ENCODE measurements around the gene CRACR2A. TPM values are rescaled to one million over a fixed set of nuclear protein-coding genes. Genes with fewer than 3 reads are reported as not detected.

Gene CRACR2A
- total RNA-seq, 1 donor from 2014 or later, result 2.7 TPM

DNA sequence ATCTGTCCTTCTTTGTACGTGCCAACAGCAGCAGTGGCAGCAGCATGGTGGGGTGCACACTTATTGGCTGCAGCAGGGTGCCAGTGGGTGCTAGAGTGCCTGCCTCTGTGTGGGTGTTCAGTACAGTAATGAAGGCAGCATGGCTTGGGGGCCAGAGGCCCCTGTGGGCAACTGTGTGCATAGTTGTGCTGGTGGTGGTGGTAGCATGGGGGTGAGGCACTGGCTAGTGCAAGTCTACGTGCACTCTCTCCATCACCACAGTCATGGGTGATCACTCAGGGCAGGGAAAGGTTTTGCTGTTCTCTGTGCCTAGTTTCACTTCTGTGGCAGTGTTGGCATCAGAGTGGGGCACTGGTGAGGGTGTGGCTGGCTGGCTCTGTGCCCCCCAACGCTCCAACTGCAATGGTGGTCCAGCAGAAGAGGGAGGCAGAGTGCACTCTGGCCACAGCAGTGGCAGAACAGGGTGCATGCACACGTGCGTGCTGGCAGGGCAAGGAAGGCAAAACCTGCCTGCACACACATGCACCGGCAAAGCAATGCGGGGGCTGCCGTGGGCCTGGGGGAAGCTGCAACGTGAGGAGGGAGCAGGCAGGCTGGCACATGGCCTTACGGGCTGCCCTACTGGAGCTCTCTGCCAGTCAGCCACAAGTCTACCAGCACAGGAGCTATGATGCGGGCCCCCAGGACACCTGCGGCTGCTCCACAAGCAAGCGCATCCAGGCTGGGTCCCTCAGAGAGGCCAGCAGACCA lies 60.1 kb downstream of the CRACR2A start:
- H3K27ac Mint-ChIP-seq (ENCODE audit: unreplicated experiment), result no peak overlapping the region
- TF ChIP-seq CTCF (conservative IDR thresholded peaks at IDR 0.05), result no peak
- peaks cover 10% of the 10 kb centered on the region for H3K27me3 Mint-ChIP-seq (ENCODE audit: low read depth)
- peaks cover 24% of the 10 kb centered on the region for H3K9me3 Mint-ChIP-seq
- DNase-seq (ENCODE audit: low read depth, low spot score), result no peak
- peaks cover 2% of the 10 kb centered on the region for H3K36me3 Mint-ChIP-seq (ENCODE audit: low read depth)
- H3K4me1 Mint-ChIP-seq, result no peaks in the 10 kb centered on the region
- no peak overlapping the region for H3K4me3 Mint-ChIP-seq

GRCh38 chr12:3686463-3686862 lies 66.4 kb downstream of the CRACR2A start:
- peaks cover 22% of the 10 kb centered on the region for H3K9me3 Mint-ChIP-seq
- no peak for DNase-seq (ENCODE audit: low read depth, low spot score)
- H3K36me3 Mint-ChIP-seq (ENCODE audit: low read depth), result peaks cover 2% of the 10 kb centered on the region
- no peak for TF ChIP-seq CTCF (conservative IDR thresholded peaks at IDR 0.05)
- peaks cover 10% of the 10 kb centered on the region for H3K27me3 Mint-ChIP-seq (ENCODE audit: low read depth)
- H3K4me3 Mint-ChIP-seq, result no peak overlapping the region
- H3K4me1 Mint-ChIP-seq, result peaks cover 9% of the 10 kb centered on the region
- H3K27ac Mint-ChIP-seq (ENCODE audit: unreplicated experiment), result no peak overlapping the region

- no peak for TF ChIP-seq CTCF (conservative IDR thresholded peaks at IDR 0.05)
- Mint-ChIP-seq H3K4me3 (no peak overlapping the region), H3K36me3 (ENCODE audit: low read depth) (peaks cover 2% of the 10 kb centered on the region), H3K4me1 (peaks cover 9% of the 10 kb centered on the region), H3K9me3 (peaks cover 19% of the 10 kb centered on the region), H3K27me3 (ENCODE audit: low read depth) (peaks cover 9% of the 10 kb centered on the region), H3K27ac (ENCODE audit: unreplicated experiment) (no peak overlapping the region)
- no peak for DNase-seq (ENCODE audit: low read depth, low spot score)
Measured at GRCh38 chr12:3685830-3686229, 67.1 kb downstream of the CRACR2A start.

DNA sequence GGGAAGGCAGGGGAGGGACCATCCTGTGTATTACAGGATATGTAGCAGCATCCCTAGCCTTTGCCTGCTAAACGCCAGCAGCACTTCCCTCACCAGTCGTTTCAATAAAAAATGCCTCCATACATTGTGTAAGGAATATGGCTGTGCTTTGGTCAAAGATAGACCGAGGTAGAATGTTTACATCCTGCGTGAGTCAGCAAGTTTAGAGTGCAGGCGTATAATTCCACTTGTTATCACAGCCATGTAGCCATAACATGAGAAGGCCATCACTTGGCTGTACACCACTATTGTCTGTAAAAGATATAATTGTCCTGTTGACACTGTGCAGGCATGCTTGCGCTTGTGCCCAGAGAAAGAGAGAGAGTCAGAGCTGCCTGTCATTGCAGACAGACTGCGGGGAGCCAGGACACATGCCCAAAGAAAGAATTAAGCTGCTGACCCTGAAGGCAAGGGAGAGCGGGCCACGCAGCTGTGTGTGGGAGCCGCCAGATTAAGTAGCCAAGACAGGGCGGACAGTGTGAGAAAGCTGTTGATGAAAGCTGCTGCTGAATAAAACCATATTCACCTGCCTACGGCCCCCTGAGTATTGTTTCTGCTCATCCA lies 68.4 kb downstream of the CRACR2A start:
- peaks cover 11% of the 10 kb centered on the region for H3K9me3 Mint-ChIP-seq
- no peak for DNase-seq (ENCODE audit: low read depth, low spot score)
- H3K4me1 Mint-ChIP-seq, result peaks cover 9% of the 10 kb centered on the region
- no peak overlapping the region for H3K4me3 Mint-ChIP-seq
- H3K27me3 Mint-ChIP-seq (ENCODE audit: low read depth), result peaks cover 7% of the 10 kb centered on the region
- H3K27ac Mint-ChIP-seq (ENCODE audit: unreplicated experiment), result no peak overlapping the region
- H3K36me3 Mint-ChIP-seq (ENCODE audit: low read depth), result peaks cover 2% of the 10 kb centered on the region
- no peak for TF ChIP-seq CTCF (conservative IDR thresholded peaks at IDR 0.05)

DNA sequence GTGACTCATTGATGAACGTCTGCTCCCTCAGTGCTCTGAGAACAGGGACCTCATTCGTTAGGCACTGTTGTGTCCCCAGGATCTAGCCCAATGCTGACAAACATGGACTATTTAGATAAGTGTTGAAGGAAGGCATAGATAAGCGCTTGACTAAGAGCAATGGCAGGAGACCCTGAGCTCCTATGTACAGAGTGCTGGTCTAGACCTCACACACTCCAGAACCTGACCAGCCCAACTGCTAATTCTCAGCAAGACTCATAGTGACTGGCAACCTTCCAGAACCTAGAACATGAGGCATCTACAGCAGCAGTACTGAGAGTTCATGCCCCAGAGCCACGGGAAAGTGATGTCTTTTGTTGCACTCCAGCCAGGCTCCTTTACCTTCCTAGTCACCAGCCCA lies 69.2 kb downstream of the CRACR2A start:
- peaks cover 3% of the 10 kb centered on the region for H3K27me3 Mint-ChIP-seq (ENCODE audit: low read depth)

More for the DNA sequence above, 69.2 kb downstream of the CRACR2A start:
- H3K36me3 Mint-ChIP-seq (ENCODE audit: low read depth), result no peaks in the 10 kb centered on the region
- no peak overlapping the region for H3K4me3 Mint-ChIP-seq
- DNase-seq (ENCODE audit: low read depth, low spot score), result no peak
- TF ChIP-seq CTCF (conservative IDR thresholded peaks at IDR 0.05), result no peak
- H3K9me3 Mint-ChIP-seq, result peaks cover 6% of the 10 kb centered on the region
- H3K4me1 Mint-ChIP-seq, result peaks cover 9% of the 10 kb centered on the region
- H3K27ac Mint-ChIP-seq (ENCODE audit: unreplicated experiment), result no peak overlapping the region

All from neural crest cell (in vitro differentiated cells).